HG03039 (cell line): ENCODE data around the gene HLA-DPA1.
"Not testable (repeated sequence)": the region's sequence is repeated elsewhere in the genome, so short reads cannot be mapped to it uniquely, and the experiment has no call there.

ENCODE experiments used
- ATAC-seq: cut with Tn5 transposase; IDR thresholded peaks from one replicate; pipeline ENCODE4 v1.9.1; 2021; ENCODE audit warnings: mild to moderate bottlenecking, moderate library complexity; ENCODE audit not compliant: unreplicated experiment

The HLA-DPA1 gene

GRCh38 chr6:33065312-33065711 is 8.1 kb downstream of the HLA-DPA1 start:
- no peak for ATAC-seq

DNA sequence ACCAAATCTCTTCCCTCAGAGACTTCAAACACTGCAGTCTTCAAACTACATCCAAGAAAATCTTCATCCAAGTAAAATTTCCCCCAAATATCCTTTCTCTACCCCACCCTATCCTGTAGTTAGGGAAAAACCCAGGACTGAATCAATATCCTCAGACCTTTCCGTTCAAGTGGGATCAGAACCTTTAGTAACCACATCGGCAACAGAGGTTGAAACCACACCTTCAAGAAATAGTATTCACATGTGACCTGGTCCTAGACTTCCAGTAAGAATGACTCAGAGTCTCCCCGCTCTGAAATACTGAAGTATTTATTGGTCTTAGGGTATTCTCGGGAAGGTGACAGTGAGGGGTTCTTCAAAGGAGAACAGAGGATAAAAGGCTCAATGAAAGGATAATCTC is 8.7 kb downstream of the HLA-DPA1 start:
- no peak for ATAC-seq

DNA sequence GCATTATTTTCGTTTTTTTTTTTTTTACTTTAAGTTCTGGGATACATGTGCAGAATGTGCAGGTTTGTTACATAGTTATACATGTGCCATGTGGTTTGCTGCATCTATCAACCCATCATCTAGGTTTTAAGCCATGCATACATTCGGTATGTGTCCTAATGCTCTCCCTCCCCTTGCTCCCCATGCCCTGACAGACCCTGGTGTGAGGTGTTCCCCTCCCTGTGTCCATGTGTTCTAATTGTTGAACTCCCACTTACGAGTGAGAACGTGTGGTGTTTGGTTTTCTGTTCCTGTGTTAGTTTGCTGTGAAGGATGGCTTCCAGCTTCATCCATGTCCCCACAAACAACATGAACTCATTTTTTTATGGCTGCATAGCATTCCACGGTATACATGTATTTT is 10.0 kb downstream of the HLA-DPA1 start:
- not testable (repeated sequence) for ATAC-seq

DNA sequence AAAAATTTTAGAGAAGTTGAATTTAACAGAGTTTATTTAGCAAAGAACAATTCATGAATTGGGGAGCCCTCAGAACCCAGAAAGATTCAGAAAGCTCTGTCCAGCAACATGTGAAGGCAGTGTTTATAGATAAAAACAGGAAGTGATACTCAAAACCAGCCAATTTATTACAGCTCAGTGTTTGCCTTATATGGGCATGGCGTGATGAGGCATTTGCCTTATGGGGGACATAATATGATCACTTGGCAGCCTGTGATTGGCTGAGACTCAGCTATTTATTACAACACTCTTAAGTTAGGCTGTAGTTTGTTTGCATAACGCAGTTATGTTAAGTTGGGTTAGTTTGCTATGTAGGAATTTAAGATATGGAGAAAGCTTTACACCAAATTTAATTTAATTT is 11.5 kb downstream of the HLA-DPA1 start:
- no peak for ATAC-seq

GRCh38 chr6:33057222-33058150 is 16.0 kb downstream of the HLA-DPA1 start:
- ATAC-seq = no peak

DNA sequence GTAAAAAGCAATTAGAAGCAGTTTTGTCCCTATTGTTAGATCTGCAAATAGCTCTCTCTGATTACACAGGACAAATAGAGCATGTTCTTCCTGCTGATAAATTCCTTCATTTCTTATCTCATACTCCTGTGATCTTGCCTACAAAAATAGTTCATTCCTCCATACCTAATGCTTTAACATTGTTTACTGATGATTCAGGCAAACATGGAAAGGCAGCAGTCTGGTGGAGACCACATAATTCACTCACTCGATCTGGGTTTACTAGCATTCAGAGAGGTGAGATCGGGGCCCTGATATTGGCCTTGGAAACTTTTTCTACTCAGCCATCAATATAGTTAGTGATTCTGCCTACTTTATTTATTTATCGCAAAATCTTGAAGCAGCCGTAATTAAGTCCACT is 20.2 kb downstream of the HLA-DPA1 start:
- no peak for ATAC-seq

GRCh38 chr6:33052627-33053026 is 20.8 kb downstream of the HLA-DPA1 start:
- no peak for ATAC-seq

DNA sequence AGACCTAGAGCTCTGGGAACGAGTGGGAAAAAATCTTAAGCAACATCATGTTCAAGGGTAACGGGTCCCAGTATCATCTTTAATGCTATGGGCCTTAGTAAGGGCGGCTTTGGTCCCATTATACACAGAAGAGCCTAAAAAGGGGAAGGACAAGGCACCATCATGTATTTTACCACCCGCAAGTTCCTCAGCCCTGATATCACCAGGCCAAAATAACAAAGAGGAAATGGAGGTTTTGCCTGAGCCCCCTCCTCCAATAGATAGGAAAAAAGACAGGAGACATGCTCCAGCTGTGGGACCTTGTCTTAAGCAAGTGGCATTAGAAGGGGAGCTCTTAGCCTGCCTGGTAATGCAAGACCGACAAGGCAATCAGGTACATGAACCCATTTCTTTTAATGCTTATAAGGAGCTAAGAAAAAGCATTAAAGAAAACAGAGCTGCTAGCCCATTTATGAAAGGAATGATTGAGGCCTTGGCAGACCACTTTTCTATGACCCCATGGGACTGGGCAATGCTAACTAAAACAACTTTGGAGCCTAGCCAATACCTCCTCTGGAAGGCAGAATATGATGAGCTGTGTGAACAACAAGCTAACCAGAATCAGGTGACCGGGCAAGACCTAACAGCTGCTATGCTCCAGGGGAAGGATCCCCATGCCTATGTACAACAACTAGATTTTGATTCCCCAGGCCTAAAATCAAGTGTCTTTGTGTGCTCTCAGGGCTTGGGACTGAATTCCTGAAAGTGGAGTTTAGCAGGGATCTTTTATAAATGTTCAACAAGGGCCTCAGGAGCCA is 23.2 kb downstream of the HLA-DPA1 start:
- no peak for ATAC-seq

DNA sequence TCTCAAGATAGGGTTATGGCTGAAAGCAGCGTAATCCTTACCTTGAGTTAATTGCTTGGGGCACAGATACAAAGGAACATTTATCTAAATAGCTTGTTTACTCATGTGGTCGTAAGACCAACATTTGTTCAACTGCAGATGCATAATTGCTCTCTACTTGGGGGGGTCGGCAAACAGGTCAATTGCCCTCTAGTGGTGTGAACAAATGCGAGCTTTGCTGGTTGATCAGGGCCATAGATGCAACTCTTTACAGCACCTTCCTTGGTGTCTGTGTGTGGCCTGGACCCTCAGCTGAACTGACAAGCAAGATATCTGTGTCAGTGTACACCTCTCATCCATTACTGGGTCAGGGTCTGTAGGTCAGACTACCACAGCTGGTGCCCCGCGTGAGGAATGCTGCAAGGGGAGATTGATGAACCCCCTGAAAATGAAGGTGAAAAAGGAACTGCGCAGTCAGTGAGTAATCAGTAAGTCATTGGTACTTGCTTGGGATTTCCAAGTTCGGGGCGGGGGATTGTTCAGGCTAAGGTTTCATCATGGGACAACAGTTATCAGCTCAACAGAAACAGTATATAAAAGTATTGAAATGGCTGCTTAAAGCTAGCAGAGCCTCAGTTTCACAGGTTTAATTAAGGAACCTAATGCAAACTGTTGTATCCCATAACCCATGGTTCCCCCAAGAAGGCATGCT is 24.0 kb downstream of the HLA-DPA1 start:
- no peak for ATAC-seq

DNA sequence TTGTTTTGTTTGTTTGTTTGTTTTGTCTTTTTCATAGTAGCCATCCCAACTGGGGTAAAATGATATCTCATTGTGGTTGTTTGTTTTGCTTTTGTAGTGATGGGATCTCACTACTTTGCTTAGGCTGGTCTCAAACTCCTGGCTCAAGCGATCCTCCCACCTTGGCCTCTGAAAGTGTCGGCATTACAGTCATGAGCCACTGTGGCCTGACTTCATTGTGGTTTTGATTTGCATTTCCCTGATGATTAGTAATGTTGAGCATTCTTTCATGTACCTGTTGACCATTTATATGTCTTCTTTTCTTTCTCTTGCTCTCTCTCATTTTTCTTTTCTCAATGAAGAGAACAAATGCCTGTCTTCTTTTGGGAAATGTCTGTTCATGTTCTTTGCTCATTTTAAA is 33.3 kb downstream of the HLA-DPA1 start:
- ATAC-seq = no peak

DNA sequence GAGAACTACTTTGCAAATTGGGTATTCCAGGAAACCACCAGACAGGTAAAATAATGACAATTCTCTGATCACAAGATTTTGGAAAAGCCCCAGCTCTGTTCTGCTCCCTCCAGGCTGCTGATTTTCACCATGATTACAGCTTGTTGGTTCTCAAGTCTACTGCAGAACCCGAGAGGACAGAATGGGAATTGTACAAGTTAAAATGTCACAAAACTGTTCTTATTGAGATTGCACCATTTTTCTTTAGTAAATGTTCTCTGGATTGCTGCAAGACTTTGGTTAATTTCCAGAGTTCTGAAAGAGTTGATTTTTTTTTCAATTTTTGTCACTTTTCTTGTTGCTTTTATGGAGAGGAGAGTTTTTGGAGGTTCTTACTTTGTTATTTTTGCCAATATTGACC is 36.9 kb downstream of the HLA-DPA1 start:
- ATAC-seq = no peak

GRCh38 chr6:33034554-33034953 is 38.9 kb downstream of the HLA-DPA1 start:
- no peak for ATAC-seq

GRCh38 chr6:33030245-33030644 is 43.2 kb downstream of the HLA-DPA1 start:
- ATAC-seq = no peak

GRCh38 chr6:33029328-33030184 is 43.9 kb downstream of the HLA-DPA1 start:
- ATAC-seq = peak; percentile 71

DNA sequence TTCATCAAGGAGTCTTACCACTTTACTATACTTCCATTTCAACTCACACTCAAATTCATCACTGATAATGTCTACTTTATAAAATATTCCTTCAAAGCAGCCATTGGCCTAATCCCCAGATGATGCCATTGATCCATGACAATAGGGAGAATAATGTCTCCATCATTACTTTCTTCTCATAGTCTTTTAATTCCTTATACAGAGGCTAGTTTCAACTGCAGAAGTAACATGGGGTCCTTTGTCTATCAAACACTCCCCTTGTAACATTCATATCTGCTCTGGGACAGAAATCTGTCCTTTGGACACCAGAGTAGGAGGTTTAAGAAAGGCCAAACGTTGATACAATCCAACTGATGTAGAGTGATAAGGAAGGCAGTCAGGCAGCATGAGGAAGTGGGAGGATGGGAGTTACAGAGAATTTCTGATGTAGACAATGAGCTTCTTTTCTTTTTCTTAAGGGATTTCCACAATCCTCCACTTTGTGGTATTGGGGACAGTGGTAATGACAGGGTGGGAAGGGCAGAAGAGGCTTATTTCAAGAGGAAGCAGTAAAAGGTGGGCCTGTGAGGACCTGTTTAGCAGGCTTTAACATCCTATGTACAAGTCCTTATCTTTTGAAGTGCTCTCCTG is 45.1 kb downstream of the HLA-DPA1 start:
- no peak for ATAC-seq

DNA sequence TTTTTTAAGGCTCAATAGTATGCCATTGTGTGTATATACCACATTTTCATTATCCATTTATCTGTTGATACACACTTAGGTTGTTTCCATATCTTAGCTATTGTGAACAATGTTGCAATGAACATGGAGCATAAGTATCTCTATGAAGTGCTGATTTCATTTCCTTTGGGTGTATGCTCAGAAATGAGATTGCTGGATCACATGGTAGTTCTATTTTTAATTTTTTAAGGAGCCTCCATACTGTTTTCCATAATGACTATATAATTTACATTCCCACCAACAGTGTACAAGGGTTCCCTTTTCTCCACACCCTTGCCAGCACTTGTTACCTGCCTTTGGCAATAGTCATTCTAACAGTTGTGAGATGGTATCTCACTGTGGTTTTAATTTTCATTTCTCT is 48.9 kb downstream of the HLA-DPA1 start:
- no peak for ATAC-seq

DNA sequence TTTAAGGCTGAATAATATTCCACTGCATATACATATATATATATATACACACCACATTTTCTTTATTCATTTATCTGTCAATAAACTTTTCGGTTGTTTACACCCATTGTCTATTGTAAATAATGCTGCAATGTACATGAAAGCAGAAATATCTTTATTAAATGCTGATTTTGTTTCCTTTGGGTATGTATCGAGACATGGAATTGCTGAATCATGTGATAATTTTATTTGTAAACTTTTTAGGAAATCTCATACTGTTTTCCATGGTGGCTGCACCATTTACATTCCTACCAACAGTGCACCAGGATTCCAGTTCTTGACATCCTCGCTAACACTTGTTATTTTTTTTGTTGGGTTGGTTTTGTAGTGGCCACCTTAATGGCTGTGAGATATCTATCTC is 49.9 kb downstream of the HLA-DPA1 start:
- ATAC-seq = no peak

- ATAC-seq = no peak
Observed at GRCh38 chr6:33021917-33022316, 51.5 kb downstream of the HLA-DPA1 start.

- ATAC-seq = no peak
Observed at GRCh38 chr6:33019372-33019771, 54.1 kb downstream of the HLA-DPA1 start.

DNA sequence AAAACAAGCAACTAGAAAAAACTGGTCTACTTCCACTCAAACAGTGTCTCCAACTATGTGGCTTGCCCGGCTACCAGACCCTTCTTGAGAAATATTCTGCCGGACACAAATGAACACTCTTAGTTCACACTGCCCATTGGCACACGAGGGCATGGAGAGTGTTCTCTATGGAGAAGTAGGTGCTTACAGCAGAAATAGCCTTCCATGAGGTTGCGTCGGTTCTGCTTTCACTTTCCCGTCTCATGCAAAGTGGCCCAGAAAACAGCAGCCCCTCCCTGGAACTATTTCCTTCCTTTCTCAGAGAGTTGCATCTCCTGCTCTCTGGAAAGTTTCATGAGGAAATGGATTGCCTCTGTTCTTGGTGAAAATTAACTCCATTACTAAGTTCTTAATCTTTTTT is 54.5 kb downstream of the HLA-DPA1 start:
- ATAC-seq = no peak
